ENCODE data around the gene CDKL4.
"Not testable (repeated sequence)": the region's sequence is repeated elsewhere in the genome, so short reads cannot be mapped to it uniquely, and the experiment has no call there.

The CDKL4 gene

GRCh38 chr2:39178756-39179155, 65.0 kb downstream of the CDKL4 start:
- no peak for DNase-seq (ENCODE audit: low read depth)

GRCh38 chr2:39176997-39177396, 66.8 kb downstream of the CDKL4 start:
- DNase-seq (ENCODE audit: low read depth) = no peak

- DNase-seq (ENCODE audit: low read depth) = no peak
Observed at GRCh38 chr2:39175026-39175812, 68.6 kb downstream of the CDKL4 start.

- DNase-seq (ENCODE audit: low read depth) = no peak
Observed at GRCh38 chr2:39174022-39174421, 69.7 kb downstream of the CDKL4 start.

GRCh38 chr2:39172047-39172706, 71.6 kb downstream of the CDKL4 start:
- DNase-seq (ENCODE audit: low read depth) = not testable (repeated sequence)

- no peak for DNase-seq (ENCODE audit: low read depth)
Observed at GRCh38 chr2:39171621-39172020, 72.1 kb downstream of the CDKL4 start.

GRCh38 chr2:39164089-39164488, 79.7 kb downstream of the CDKL4 start:
- DNase-seq (ENCODE audit: low read depth) = no peak

GRCh38 chr2:39160982-39161381, 82.8 kb downstream of the CDKL4 start:
- no peak for DNase-seq (ENCODE audit: low read depth)

- DNase-seq (ENCODE audit: low read depth) = no peak
Observed at GRCh38 chr2:39159283-39159682, 84.5 kb downstream of the CDKL4 start.

GRCh38 chr2:39158351-39158750, 85.4 kb downstream of the CDKL4 start:
- DNase-seq (ENCODE audit: low read depth) = no peak

GRCh38 chr2:39156846-39157245, 86.9 kb downstream of the CDKL4 start:
- DNase-seq (ENCODE audit: low read depth) = no peak

- DNase-seq (ENCODE audit: low read depth) = no peak
Observed at GRCh38 chr2:39156107-39156506, 87.7 kb downstream of the CDKL4 start.

GRCh38 chr2:39155573-39155972, 88.2 kb downstream of the CDKL4 start:
- DNase-seq (ENCODE audit: low read depth) = not testable (repeated sequence)

GRCh38 chr2:39154944-39155343, 88.8 kb downstream of the CDKL4 start:
- DNase-seq (ENCODE audit: low read depth) = no peak

- DNase-seq (ENCODE audit: low read depth) = no peak
Observed at GRCh38 chr2:39153312-39153711, 90.5 kb downstream of the CDKL4 start.

GRCh38 chr2:39152504-39152903, 91.3 kb downstream of the CDKL4 start:
- DNase-seq (ENCODE audit: low read depth) = no peak

GRCh38 chr2:39150890-39151497, 92.8 kb downstream of the CDKL4 start:
- no peak for DNase-seq (ENCODE audit: low read depth)

- DNase-seq (ENCODE audit: low read depth) = no peak
Observed at GRCh38 chr2:39150102-39150562, 93.6 kb downstream of the CDKL4 start.

- DNase-seq (ENCODE audit: low read depth) = no peak
Observed at GRCh38 chr2:39146630-39147029, 97.1 kb downstream of the CDKL4 start.

GRCh38 chr2:39145906-39146421, 97.8 kb downstream of the CDKL4 start:
- no peak for DNase-seq (ENCODE audit: low read depth)

GRCh38 chr2:39144416-39144815, 99.4 kb downstream of the CDKL4 start:
- DNase-seq (ENCODE audit: low read depth) = no peak

- DNase-seq (ENCODE audit: low read depth) = no peak
Observed at GRCh38 chr2:39142904-39143605, 100.7 kb downstream of the CDKL4 start.
